Activated naive CD4-positive, alpha-beta T cell treated with anti-CD3 and anti-CD28 coated beads, Interleukin-2, amount 50 U/mL, for 24 hours (primary cell): Measurements from ENCODE around the gene CADM4.
"Not testable (repeated sequence)": the region's sequence is repeated elsewhere in the genome, so short reads cannot be mapped to it uniquely, and the experiment has no call there.

Experiments used
- H3K27ac Mint-ChIP-seq: one replicate; pipeline ENCODE4 v1.8.0; 2021; ENCODE audit warnings: mild to moderate bottlenecking, mixed read lengths
- H3K27me3 Mint-ChIP-seq: one replicate; pipeline ENCODE4 v1.8.0; 2021; ENCODE audit warnings: mixed read lengths
- H3K36me3 Mint-ChIP-seq: one replicate; pipeline ENCODE4 v1.8.0; 2021; ENCODE audit warnings: mixed read lengths
- H3K4me1 Mint-ChIP-seq: one replicate; pipeline ENCODE4 v1.8.0; 2021; ENCODE audit warnings: mixed read lengths
- H3K4me3 Mint-ChIP-seq: one replicate; pipeline ENCODE4 v1.8.0; 2021; ENCODE audit warnings: mild to moderate bottlenecking, mixed read lengths
- H3K9me3 Mint-ChIP-seq: one replicate; pipeline ENCODE4 v1.8.0; 2021; ENCODE audit warnings: mixed read lengths

CADM4 gene

DNA sequence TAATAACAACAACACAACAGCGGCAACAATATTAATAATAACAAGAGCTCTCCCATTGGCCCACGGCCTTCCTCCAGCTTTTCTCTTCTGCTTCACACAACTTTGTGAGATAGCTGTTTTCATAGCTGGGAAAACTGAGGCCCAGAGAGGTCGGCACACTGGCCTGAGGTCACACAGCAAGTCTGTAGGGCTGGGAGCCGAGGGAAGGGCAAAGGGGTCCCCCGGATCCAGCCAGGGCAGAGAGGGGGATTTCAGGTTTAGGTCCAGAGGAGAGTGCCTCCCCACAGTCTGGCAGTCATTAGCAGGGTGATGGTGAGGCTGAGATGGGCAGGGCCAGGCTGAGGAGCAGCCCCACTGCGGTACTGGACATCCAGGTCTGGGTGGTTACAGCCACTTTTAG lies 9.0 kb upstream of the CADM4 start:
- Mint-ChIP-seq H3K9me3 (no peaks in the 10 kb centered on the region), H3K4me1 (no peaks in the 10 kb centered on the region), H3K36me3 (peaks cover 5% of the 10 kb centered on the region), H3K27me3 (no peaks in the 10 kb centered on the region), H3K4me3 (no peak overlapping the region), H3K27ac (no peak overlapping the region)

DNA sequence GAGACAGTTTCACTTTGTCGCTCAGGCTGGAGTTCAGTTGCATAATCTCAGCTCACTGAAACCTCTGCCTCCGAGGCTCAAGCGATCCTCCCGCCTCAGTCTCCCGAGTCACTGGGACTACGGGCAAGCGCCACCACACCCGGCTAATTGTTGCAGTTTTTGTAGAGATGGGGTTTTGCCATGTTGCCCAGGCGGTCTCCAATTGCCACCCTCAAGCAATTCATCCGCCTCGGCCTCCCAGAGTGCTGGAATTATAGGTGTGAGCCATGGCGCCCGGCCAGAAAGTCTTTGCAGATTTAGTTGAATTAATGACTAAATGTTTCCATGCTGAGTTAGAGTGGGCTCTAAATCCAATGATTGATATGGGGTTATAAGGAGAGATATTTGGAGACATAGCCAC lies 4.5 kb upstream of the CADM4 start:
- H3K36me3 Mint-ChIP-seq, result peaks cover 5% of the 10 kb centered on the region
- no peak overlapping the region for H3K27ac Mint-ChIP-seq
- H3K27me3 Mint-ChIP-seq, result peaks cover under 1% of the 10 kb centered on the region
- H3K4me3 Mint-ChIP-seq, result no peak overlapping the region
- no peaks in the 10 kb centered on the region for H3K9me3 Mint-ChIP-seq
- H3K4me1 Mint-ChIP-seq, result peaks cover 5% of the 10 kb centered on the region

DNA sequence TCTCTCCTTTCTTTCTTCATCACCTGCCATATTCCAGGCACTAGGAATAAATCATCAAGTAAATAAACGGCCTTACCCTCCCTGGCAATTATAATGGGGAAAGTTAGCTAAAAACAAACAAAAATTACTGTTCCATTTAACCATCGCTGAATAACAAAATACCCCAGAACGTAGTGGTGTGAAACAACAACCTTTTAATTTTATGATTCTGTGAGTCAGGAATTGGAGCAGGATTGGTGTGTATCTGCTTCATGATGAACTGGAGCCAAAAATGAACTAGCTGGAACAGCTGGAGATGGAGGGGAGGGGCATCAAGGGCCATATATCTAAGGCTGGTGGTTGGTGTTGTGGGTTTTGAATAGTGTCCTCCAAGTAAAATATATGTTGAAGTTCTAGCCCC lies 3.7 kb upstream of the CADM4 start:
- Mint-ChIP-seq H3K4me1 (peaks cover 12% of the 10 kb centered on the region), H3K27me3 (peaks cover 4% of the 10 kb centered on the region), H3K4me3 (no peak overlapping the region), H3K27ac (no peak overlapping the region), H3K36me3 (peaks cover 5% of the 10 kb centered on the region), H3K9me3 (no peaks in the 10 kb centered on the region)

DNA sequence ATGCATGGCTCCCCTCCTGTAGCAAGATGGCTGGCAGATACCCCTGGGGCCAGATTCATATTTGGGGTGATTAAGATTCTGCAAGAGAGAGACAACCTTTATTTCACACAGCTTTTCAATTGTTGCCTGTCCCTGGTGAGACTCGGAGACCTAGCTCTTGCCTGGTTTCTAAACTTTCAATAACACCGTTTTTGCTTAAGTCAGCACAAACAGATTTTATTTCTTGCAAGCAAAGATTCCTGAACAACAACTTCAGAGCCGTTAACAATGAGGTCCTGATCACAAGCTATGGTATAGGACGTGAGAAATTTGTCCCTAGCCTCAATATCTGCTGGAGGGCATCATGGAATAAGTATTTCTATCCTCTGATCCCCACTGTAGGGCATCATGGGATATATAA lies 2.9 kb upstream of the CADM4 start:
- Mint-ChIP-seq H3K27ac (no peak overlapping the region), H3K4me1 (peaks cover 12% of the 10 kb centered on the region), H3K27me3 (peaks cover 4% of the 10 kb centered on the region), H3K9me3 (no peaks in the 10 kb centered on the region), H3K36me3 (peaks cover 5% of the 10 kb centered on the region), H3K4me3 (no peak overlapping the region)

DNA sequence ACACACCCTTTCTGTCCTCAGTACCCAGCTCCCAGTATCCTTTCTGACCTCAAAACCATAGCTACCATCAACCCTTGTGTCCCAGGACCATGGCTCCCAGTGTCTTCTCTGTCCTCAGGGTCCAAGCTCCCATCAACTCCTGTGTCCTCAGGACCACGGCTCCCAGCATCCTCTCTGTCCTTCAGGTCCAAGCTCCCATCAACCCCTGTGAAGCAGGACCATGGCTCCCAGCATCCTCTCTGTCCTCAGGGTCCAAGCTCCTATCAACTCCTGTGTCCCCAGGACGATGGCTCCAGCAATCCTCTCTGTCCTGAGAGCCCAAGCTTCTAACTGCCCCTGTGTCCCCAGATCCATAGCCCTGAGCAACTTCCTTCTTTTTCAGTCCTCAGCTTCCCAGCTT lies 1.7 kb upstream of the CADM4 start:
- H3K4me1 Mint-ChIP-seq, result peaks cover 12% of the 10 kb centered on the region
- no peaks in the 10 kb centered on the region for H3K9me3 Mint-ChIP-seq
- no peak overlapping the region for H3K27ac Mint-ChIP-seq
- peak overlapping the region; percentile 45 for H3K4me3 Mint-ChIP-seq
- H3K27me3 Mint-ChIP-seq, result peaks cover 4% of the 10 kb centered on the region
- peaks cover 3% of the 10 kb centered on the region for H3K36me3 Mint-ChIP-seq

- Mint-ChIP-seq H3K27ac (peak overlapping the region; percentile 35), H3K36me3 (peaks cover 2% of the 10 kb centered on the region), H3K9me3 (no peaks in the 10 kb centered on the region), H3K4me1 (peaks cover 12% of the 10 kb centered on the region), H3K4me3 (peak overlapping the region; percentile 75), H3K27me3 (peaks cover 4% of the 10 kb centered on the region)
Observed at GRCh38 chr19:43640424-43640757, 741 bp upstream of the CADM4 start.

DNA sequence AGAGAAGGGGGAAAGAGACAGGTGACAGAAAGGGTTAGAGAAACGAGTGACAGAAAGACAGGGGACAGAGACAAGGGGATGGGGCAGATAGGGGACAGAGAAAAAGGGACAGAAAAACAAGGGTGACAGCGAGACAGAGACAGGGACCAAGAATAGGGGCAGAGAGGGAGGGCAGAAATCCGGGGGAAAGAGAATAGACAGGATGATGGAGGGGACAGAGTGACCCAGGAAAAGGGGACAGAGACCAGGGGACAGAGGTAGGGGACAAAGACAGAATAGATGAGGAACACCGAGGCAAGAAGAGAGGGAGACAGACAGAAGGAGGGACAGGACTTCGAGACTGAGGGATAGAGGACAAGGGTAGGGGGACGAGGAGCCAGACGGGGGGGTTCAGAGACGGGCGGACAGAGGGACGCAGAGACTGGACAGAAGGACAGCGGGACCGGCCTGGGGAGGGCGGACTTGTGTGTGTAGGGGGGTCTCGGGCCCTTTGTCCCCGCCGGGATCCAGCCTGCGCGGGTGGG lies 593 bp downstream of the CADM4 start:
- no peaks in the 10 kb centered on the region for H3K36me3 Mint-ChIP-seq

DNA sequence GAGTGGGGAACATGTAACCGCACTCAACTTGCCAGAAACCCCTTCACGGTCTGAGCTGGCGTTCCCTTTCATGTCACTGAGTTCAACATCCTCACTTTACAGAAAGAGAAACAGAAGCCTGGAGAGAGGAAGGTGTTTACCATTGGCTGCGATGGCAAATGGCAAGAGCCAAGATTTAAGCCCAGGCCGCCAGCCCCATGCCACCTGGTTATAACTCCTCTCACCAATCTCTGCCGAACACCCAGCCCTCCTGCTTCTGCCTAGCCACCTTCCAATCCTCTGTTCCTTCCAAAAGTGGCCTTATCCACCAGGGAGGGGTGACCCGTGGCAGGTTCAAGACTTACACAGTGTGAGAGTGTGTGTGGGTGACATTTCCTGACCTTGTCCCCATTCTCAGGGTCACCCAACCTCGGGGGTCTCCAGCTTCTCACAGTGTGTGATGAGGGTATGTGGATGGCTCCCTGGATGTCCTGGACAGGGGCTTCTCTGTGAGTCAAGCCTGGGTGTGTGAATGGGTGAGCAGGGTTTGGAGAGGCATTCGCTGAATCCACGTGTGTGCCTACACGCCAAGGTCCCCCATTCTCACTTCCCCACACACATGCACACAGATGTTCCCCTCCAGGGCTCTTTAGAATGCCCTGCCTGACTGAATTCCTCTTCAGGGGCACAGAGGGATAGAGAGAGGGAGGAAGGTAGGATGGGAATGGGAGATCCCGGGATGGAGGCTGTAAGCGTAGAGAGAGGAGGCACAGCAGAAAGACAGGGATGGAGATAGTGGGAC lies 1.2 kb downstream of the CADM4 start:
- Mint-ChIP-seq H3K4me1 (peaks cover 12% of the 10 kb centered on the region), H3K9me3 (no peaks in the 10 kb centered on the region), H3K27me3 (peaks cover 4% of the 10 kb centered on the region), H3K27ac (no peak overlapping the region), H3K36me3 (no peaks in the 10 kb centered on the region), H3K4me3 (peak overlapping the region; percentile 85)

More for the DNA sequence above, 593 bp downstream of the CADM4 start:
- Mint-ChIP-seq H3K4me1 (peaks cover 12% of the 10 kb centered on the region), H3K4me3 (peak overlapping the region; percentile 85), H3K9me3 (no peaks in the 10 kb centered on the region), H3K27me3 (peaks cover 4% of the 10 kb centered on the region), H3K27ac (no peak overlapping the region)

GRCh38 chr19:43636121-43636683 lies 3.4 kb downstream of the CADM4 start:
- H3K9me3 Mint-ChIP-seq, result no peaks in the 10 kb centered on the region
- H3K4me1 Mint-ChIP-seq, result peaks cover 12% of the 10 kb centered on the region
- no peak overlapping the region for H3K4me3 Mint-ChIP-seq
- H3K36me3 Mint-ChIP-seq, result no peaks in the 10 kb centered on the region
- H3K27ac Mint-ChIP-seq, result no peak overlapping the region
- peaks cover 4% of the 10 kb centered on the region for H3K27me3 Mint-ChIP-seq

DNA sequence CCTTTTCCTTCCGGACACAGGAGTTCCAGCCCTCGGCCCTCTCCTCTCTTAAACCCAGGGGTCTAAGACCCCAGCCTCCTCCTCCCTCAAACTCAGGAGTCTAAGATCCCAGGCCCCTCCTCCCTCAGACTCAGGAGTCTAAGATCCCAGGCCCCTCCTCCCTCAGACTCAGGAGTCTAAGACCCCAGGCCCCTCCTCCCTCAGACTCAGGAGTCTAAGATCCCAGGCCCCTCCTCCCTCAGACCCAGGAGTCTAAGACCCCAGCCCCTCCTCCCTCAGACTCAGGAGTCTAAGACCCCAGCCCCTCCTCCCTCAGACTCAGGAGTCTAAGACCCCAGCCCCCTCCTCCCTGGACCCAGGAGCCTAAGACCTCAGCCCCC lies 4.1 kb downstream of the CADM4 start:
- H3K4me1 Mint-ChIP-seq, result peaks cover 10% of the 10 kb centered on the region
- not testable (repeated sequence) for H3K4me3 Mint-ChIP-seq, H3K9me3 Mint-ChIP-seq, H3K27me3 Mint-ChIP-seq, H3K27ac Mint-ChIP-seq, H3K36me3 Mint-ChIP-seq

- H3K4me3 Mint-ChIP-seq, result no peak overlapping the region
Observed at GRCh38 chr19:43634872-43635560, 4.6 kb downstream of the CADM4 start.

GRCh38 chr19:43634506-43634871 lies 5.2 kb downstream of the CADM4 start:
- no peak overlapping the region for H3K27ac Mint-ChIP-seq
- H3K4me1 Mint-ChIP-seq, result peaks cover 8% of the 10 kb centered on the region
- no peaks in the 10 kb centered on the region for H3K9me3 Mint-ChIP-seq
- H3K27me3 Mint-ChIP-seq, result peaks cover 4% of the 10 kb centered on the region
- no peak overlapping the region for H3K4me3 Mint-ChIP-seq
- H3K36me3 Mint-ChIP-seq, result no peaks in the 10 kb centered on the region

More at GRCh38 chr19:43634872-43635560, 4.6 kb downstream of the CADM4 start:
- Mint-ChIP-seq H3K9me3 (no peaks in the 10 kb centered on the region), H3K27me3 (peaks cover 4% of the 10 kb centered on the region), H3K4me1 (peaks cover 8% of the 10 kb centered on the region), H3K36me3 (no peaks in the 10 kb centered on the region), H3K27ac (no peak overlapping the region)

DNA sequence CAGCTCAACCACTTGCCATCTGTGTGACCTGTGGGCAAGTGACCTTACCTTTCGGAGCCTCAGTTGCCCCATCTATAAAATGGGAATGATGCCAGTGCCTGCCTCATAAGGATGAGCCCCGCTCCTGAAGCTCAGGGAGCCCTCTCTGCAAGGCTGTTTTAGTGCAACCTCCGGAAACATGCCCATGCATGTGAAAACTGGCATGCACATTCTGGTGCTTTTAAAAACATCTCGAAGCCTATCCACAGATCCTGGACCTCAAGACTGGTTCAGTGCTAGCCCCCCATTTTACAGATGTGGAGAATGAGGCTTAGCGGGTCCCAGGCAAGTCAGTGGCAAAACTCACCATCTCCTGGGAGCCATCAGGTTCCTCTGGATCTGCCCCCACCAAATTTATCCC lies 5.6 kb downstream of the CADM4 start:
- Mint-ChIP-seq H3K9me3 (no peaks in the 10 kb centered on the region), H3K27me3 (peaks cover 3% of the 10 kb centered on the region), H3K27ac (no peak overlapping the region), H3K4me3 (no peak overlapping the region), H3K4me1 (peaks cover 6% of the 10 kb centered on the region), H3K36me3 (no peaks in the 10 kb centered on the region)

GRCh38 chr19:43633520-43633919 lies 6.1 kb downstream of the CADM4 start:
- H3K4me3 Mint-ChIP-seq, result no peak overlapping the region
- no peaks in the 10 kb centered on the region for H3K27me3 Mint-ChIP-seq
- H3K36me3 Mint-ChIP-seq, result no peaks in the 10 kb centered on the region
- H3K4me1 Mint-ChIP-seq, result peaks cover under 1% of the 10 kb centered on the region
- H3K9me3 Mint-ChIP-seq, result no peaks in the 10 kb centered on the region
- H3K27ac Mint-ChIP-seq, result no peak overlapping the region

DNA sequence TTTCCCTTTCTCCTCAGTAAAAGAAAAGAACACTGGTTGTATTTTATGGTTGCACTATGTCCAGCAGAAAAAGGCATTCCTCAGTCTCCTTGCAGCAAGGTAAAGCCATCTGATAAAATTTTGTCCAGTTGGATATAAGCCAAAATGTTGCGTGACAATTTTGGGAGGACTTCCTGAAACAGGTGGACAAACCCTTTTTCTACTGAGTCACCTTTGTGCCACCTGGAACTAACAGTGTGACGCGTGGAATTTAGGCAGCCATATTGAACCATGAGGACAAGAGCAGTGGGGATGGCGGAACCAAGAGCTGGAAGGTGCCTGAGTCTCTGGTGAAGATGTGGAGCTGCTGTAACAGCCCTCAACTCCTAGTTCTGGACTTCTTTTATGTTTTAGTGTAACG lies 8.2 kb downstream of the CADM4 start:
- no peaks in the 10 kb centered on the region for H3K9me3 Mint-ChIP-seq
- no peak overlapping the region for H3K27ac Mint-ChIP-seq
- H3K4me3 Mint-ChIP-seq, result no peak overlapping the region
- no peaks in the 10 kb centered on the region for H3K27me3 Mint-ChIP-seq
- H3K4me1 Mint-ChIP-seq, result no peaks in the 10 kb centered on the region
- H3K36me3 Mint-ChIP-seq, result no peaks in the 10 kb centered on the region

GRCh38 chr19:43628646-43629326 lies 10.9 kb downstream of the CADM4 start:
- Mint-ChIP-seq H3K4me3 (no peak overlapping the region), H3K27me3 (no peaks in the 10 kb centered on the region), H3K9me3 (no peaks in the 10 kb centered on the region), H3K36me3 (no peaks in the 10 kb centered on the region), H3K4me1 (peaks cover 8% of the 10 kb centered on the region), H3K27ac (no peak overlapping the region)
